HL-60 (cell line): ENCODE data around the gene HBA1.
"Not testable (repeated sequence)": the region's sequence is repeated elsewhere in the genome, so short reads cannot be mapped to it uniquely, and the experiment has no call there.

ENCODE experiments used
- DNase-seq, 2 experiments: peaks; one replicate each; pipeline ENCODE4 v3.0.0-alpha.2; 2010 to 2020; ENCODE audit warnings: low read depth in 1 of 2, low spot score in 1 of 2
- H3K27ac ChIP-seq: fragments of 250-450 bp; sonication (Bioruptor Pico); replicated peaks from 2 replicates; pipeline ENCODE4 v1.5.1; 2020; ENCODE audit warnings: mild to moderate bottlenecking, moderate library complexity
- H3K27me3 ChIP-seq: fragments of 250-450 bp; sonication (Bioruptor Pico); 2 replicates; pipeline ENCODE4 v1.5.1; 2021; ENCODE audit warnings: mild to moderate bottlenecking, moderate library complexity; ENCODE audit not compliant: insufficient read depth, poor library complexity, severe bottlenecking
- H3K4me3 ChIP-seq: replicated peaks from 2 replicates; pipeline ENCODE4 v1.5.1; 2011; ENCODE audit warnings: mild to moderate bottlenecking, control low read depth, low read length; ENCODE audit not compliant: insufficient read depth
- GABPA ChIP-seq: IDR thresholded peaks from 2 replicates; pipeline ENCODE4 v1.6.1; 2012; ENCODE audit warnings: low read depth
- POLR2AphosphoS5 ChIP-seq: IDR thresholded peaks from 2 replicates; pipeline ENCODE4 v1.6.1; 2012; ENCODE audit warnings: low read depth
- REST ChIP-seq: IDR thresholded peaks from 2 replicates; pipeline ENCODE4 v1.6.1; 2012; ENCODE audit warnings: low read depth; ENCODE audit not compliant: insufficient replicate concordance
- SPI1 ChIP-seq: IDR thresholded peaks from 2 replicates; pipeline ENCODE4 v1.6.1; 2012; ENCODE audit warnings: low read depth, mild to moderate bottlenecking, borderline replicate concordance
- TF ChIP-seq, protein P1 (sequence below): IDR thresholded peaks from one replicate; pipeline ENCODE4 v1.5.1; 2011; ENCODE audit warnings: low read length, control low read depth, inconsistent platforms; ENCODE audit not compliant: insufficient read depth

HBA1 gene

GRCh38 chr16:160691-161190 lies 15.7 kb upstream of the HBA1 start:
- Histone ChIP-seq H3K27me3 (peaks cover 30% of the 10 kb centered on the region), H3K4me3 (no peak overlapping the region), H3K27ac (no peak overlapping the region)
- no peak for DNase-seq
- TF ChIP-seq POLR2AphosphoS5: no peak
- TF ChIP-seq REST: no peak
- TF ChIP-seq, protein P1, sequence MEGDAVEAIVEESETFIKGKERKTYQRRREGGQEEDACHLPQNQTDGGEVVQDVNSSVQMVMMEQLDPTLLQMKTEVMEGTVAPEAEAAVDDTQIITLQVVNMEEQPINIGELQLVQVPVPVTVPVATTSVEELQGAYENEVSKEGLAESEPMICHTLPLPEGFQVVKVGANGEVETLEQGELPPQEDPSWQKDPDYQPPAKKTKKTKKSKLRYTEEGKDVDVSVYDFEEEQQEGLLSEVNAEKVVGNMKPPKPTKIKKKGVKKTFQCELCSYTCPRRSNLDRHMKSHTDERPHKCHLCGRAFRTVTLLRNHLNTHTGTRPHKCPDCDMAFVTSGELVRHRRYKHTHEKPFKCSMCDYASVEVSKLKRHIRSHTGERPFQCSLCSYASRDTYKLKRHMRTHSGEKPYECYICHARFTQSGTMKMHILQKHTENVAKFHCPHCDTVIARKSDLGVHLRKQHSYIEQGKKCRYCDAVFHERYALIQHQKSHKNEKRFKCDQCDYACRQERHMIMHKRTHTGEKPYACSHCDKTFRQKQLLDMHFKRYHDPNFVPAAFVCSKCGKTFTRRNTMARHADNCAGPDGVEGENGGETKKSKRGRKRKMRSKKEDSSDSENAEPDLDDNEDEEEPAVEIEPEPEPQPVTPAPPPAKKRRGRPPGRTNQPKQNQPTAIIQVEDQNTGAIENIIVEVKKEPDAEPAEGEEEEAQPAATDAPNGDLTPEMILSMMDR: no peak
- no peak for TF ChIP-seq SPI1
- no peak for TF ChIP-seq GABPA

DNA sequence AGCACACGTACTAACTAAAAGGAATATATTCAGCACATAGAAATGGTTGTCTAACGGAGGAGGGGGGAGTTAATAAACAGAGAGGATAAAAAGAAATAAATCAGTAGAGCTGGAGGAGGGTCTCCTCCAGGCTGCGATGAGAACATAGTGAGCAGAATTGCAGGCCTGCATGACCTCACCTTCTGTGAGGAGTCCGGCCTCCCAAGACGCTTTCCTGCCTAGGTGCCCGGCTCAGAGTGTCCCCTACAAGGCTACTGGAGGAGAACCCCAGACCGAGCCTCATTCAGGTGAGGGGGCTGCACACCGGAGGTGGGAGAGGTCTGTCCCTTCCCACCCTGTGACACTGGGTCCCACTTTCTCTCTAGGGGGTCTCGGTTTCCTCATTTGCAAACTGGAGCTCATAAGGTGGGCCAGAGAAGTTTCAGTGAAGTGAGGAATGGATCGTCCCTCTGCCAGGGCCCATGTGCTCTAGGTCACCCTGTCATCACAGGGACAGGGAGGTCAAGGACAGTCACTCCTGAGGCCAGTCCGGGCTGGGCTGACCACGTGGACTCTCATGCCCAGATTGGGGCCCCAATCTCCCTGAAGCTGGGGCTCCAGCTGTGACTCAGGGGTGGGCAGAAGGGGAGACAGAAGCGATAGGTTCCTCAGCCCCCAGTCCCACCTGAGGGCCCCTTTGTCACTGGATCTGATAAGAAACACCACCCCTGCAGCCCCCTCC lies 14.0 kb upstream of the HBA1 start:
- DNase-seq: no peak
- TF ChIP-seq, protein P1: no peak
- TF ChIP-seq REST (no peak), SPI1 (no peak), POLR2AphosphoS5 (no peak), GABPA (no peak)
- H3K4me3 ChIP-seq: no peak overlapping the region
- H3K27ac ChIP-seq: no peak overlapping the region
- peaks cover 46% of the 10 kb centered on the region for H3K27me3 ChIP-seq

GRCh38 chr16:163139-163538 lies 13.3 kb upstream of the HBA1 start:
- DNase-seq, H3K27ac ChIP-seq, H3K4me3 ChIP-seq: not testable (repeated sequence)
- peaks cover 48% of the 10 kb centered on the region for H3K27me3 ChIP-seq

GRCh38 chr16:163696-164095 lies 12.8 kb upstream of the HBA1 start:
- not testable (repeated sequence) for H3K27ac ChIP-seq, H3K4me3 ChIP-seq, DNase-seq
- H3K27me3 ChIP-seq: peaks cover 46% of the 10 kb centered on the region

DNA sequence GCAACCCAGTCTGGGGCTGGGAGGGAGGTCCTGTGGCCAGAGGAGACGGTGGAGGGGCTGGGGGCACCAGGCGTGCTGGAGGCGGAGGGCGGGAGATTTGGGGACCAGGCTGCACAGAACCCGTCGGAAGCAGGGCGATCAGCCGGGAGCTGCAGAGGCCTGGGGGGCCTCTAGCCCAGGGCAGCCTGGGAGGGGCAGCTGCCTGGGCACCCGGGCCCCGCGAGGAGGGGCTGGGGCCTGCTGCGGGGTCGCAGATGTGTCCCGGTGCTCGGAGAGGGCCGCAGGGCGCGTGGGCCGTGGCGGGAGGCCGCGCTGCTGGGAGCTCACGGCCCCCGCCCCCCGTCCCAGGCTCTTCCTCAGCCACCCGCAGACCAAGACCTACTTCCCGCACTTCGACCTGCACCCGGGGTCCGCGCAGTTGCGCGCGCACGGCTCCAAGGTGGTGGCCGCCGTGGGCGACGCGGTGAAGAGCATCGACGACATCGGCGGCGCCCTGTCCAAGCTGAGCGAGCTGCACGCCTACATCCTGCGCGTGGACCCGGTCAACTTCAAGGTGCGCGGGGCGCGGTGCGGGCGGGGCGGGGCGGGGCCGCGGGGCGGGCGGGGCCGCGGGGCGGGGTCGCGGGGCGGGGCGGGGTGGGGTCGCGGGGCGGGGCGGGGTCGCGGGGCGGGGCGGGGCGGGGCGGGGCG lies 12.2 kb upstream of the HBA1 start:
- not testable (repeated sequence) for H3K4me3 ChIP-seq, DNase-seq, H3K27ac ChIP-seq
- peaks cover 47% of the 10 kb centered on the region for H3K27me3 ChIP-seq
